HAP-1 (cell line): ENCODE measurements around the gene EFCAB13.
A peak's percentile ranks its signal among the peaks of the same experiment; 100 is the strongest.

Experiments
- DNase-seq, 2 experiments: peaks; one replicate each; pipeline ENCODE4 v3.0.0-alpha.2; 2016 to 2020; ENCODE audit warnings: low spot score in 2 of 2
- H3K27me3 ChIP-seq: fragments of 250-450 bp; sonication (Bioruptor Pico); 2 replicates; pipeline ENCODE4 v1.5.1; 2020; ENCODE audit warnings: low read depth, mild to moderate bottlenecking, moderate library complexity
- H3K36me3 ChIP-seq: fragments of 250-450 bp; sonication (Bioruptor Pico); replicated peaks from 2 replicates; pipeline ENCODE4 v1.5.1; 2020; ENCODE audit warnings: mild to moderate bottlenecking
- H3K4me1 ChIP-seq: fragments of 250-450 bp; sonication (Bioruptor Pico); 2 replicates; pipeline ENCODE4 v1.5.1; 2020; ENCODE audit warnings: mild to moderate bottlenecking
- H3K4me3 ChIP-seq: fragments of 250-450 bp; sonication (Bioruptor Pico); 2 replicates; pipeline ENCODE4 v1.5.1; 2020; ENCODE audit warnings: mild to moderate bottlenecking, moderate library complexity
- H3K9me3 ChIP-seq: fragments of 250-450 bp; sonication (Bioruptor Pico); 2 replicates; pipeline ENCODE4 v1.5.1; 2020; ENCODE audit warnings: mild to moderate bottlenecking, moderate library complexity
- in situ Hi-C: fragments of 300-500 bp; cut with MboI; formaldehyde crosslinking; loops from 3 replicates; pipeline ENCODE4 v1.14.3; 2020; ENCODE audit warnings: low sequenced_read_pairs, inconsistent platforms, mixed read lengths

Gene EFCAB13

DNA sequence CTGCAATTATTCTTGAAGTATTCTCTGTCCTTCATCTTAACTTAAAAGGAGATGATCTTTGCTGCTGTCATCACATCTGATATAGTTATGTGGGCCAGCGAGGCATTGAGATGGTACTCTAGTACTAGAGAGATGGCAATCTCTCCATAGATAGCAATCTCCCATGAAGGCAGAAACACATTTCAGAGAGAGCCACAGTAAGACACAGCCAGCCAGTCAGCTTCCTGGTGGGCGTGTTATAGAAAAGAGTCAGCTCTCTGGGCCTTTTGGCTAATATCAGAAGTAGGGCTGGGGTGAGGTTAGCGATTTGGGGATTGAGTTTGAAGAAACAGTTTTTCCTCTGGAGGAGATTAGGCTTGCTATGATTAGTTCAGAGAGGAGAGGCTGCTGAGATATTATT is 22.6 kb upstream of the EFCAB13 start:
- H3K27me3 ChIP-seq: no peaks in the 10 kb centered on the region
- H3K36me3 ChIP-seq: no peaks in the 10 kb centered on the region
- no peak for DNase-seq
- H3K4me3 ChIP-seq: no peak overlapping the region
- 0 out of 2 replicates have a peak, but pooled peaks cover 2% of the 10 kb centered on the region for H3K9me3 ChIP-seq
- in situ Hi-C loops: no loop called here
- H3K4me1 ChIP-seq: no peaks in the 10 kb centered on the region

DNA sequence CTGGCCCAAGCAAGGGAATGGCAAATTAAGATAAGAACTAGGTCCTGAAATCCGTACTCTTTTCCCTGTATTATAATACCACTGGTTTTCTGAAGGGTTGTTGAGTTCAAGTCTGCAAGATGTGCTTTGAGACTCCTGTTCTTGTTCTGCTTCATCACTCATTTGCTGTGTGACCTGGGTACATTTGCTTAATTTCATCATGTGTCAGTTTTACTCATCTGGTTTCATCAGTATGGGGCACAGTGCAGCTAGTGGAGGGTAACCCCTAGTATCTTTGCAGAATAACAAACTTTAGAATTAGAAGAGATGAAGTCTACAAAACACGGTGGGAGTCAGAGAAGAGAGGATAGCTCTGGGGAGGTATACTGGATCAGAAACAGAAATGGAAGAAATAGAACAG is 21.9 kb upstream of the EFCAB13 start:
- in situ Hi-C loops: no loop called here
- no peaks in the 10 kb centered on the region for H3K4me1 ChIP-seq
- no peaks in the 10 kb centered on the region for H3K27me3 ChIP-seq
- H3K4me3 ChIP-seq: no peak overlapping the region
- no peaks in the 10 kb centered on the region for H3K36me3 ChIP-seq
- H3K9me3 ChIP-seq: 0 out of 2 replicates have a peak, but pooled peaks cover 2% of the 10 kb centered on the region
- DNase-seq: no peak

DNA sequence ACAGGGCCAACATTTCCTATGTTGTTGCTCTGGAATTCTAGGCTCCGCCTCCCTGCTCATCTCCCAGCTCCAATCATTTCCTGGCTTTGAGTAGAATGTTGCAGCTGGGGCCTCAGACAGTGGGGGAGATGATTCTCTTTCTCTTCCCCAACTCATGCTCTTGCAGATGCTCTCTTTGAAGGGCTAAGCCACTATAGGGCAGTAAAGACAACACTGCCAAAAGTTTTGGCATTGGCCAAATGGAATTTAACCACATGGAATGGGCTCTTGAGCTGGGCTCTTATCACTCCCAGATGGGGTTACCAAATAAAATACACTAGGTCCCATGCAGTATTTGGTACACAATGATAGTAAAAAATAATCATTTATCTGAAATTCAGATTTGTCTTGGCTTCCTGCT is 19.6 kb upstream of the EFCAB13 start:
- Histone ChIP-seq H3K4me1 (no peaks in the 10 kb centered on the region), H3K4me3 (no peak overlapping the region), H3K27me3 (no peaks in the 10 kb centered on the region), H3K36me3 (no peaks in the 10 kb centered on the region), H3K9me3 (0 out of 2 replicates have a peak, but pooled peaks cover 2% of the 10 kb centered on the region)
- in situ Hi-C loops: no loop called here
- no peak for DNase-seq

GRCh38 chr17:47305302-47305923 is 18.3 kb upstream of the EFCAB13 start:
- H3K36me3 ChIP-seq: no peaks in the 10 kb centered on the region
- H3K27me3 ChIP-seq: no peaks in the 10 kb centered on the region
- in situ Hi-C loops: no loop called here
- no peak overlapping the region for H3K4me3 ChIP-seq
- DNase-seq: no peak
- H3K9me3 ChIP-seq: 0 out of 2 replicates have a peak, but pooled peaks cover 2% of the 10 kb centered on the region
- H3K4me1 ChIP-seq: no peaks in the 10 kb centered on the region

DNA sequence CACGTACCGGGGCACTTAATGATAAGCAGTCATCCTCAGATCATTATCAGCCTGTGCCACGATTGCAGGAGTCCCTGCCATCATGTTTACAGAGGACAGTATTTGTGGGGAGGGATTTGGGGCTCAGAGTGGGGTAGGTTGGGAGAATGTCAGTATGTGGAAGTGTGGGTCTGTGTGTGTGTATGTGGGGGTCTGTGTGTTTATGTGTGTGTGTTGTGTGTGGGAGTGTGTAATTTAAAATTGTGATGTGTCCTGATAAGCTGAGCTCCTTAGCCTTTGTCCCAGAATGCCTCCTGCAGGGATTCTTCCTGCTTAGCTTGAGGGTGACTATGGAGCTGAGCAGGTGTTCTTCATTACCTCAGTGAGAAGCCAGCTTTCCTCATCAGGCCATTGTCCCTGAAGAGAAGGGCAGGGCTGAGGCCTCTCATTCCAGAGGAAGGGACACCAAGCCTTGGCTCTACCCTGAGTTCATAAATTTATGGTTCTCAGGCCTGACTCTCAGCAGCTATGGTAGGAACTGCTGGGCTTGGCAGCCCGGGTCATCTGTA is 13.5 kb upstream of the EFCAB13 start:
- Histone ChIP-seq H3K4me3 (no peak overlapping the region), H3K27me3 (no peaks in the 10 kb centered on the region), H3K9me3 (no peaks in the 10 kb centered on the region), H3K36me3 (no peaks in the 10 kb centered on the region), H3K4me1 (no peaks in the 10 kb centered on the region)
- no peak for DNase-seq
- in situ Hi-C loops: loop anchor here (5.0 kb wide), 1 partner anchor 78 kb away; no protein-coding TSS in a partner anchor

DNA sequence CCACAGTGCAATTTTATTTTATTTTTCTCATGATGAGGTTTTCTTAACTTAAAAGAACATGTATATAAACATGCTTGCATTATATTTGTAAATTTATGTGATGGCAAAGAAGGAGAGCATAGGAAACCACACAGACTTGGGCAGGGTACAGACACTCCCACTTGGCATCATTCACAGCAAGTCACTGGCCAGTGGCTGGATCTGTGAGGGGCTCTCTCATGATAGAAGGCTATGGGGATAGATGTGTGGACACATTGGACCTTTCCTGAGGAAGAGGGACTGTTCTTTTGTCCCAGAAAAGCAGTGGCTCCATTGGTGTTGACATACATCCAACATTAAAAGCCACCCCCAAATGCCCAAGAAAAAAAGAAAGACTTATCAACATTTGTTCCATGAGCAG is 12.3 kb upstream of the EFCAB13 start:
- Histone ChIP-seq H3K4me3 (no peak overlapping the region), H3K9me3 (no peaks in the 10 kb centered on the region), H3K27me3 (no peaks in the 10 kb centered on the region), H3K36me3 (no peaks in the 10 kb centered on the region), H3K4me1 (no peaks in the 10 kb centered on the region; the same call in 1 of the 2 replicates)
- in situ Hi-C loops: loop anchor here (5.0 kb wide), 1 partner anchor 79 kb away; no protein-coding TSS in a partner anchor
- no peak for DNase-seq

- peak; percentile 46 to 75 for DNase-seq
- Histone ChIP-seq H3K36me3 (no peaks in the 10 kb centered on the region), H3K4me3 (no peak overlapping the region), H3K27me3 (no peaks in the 10 kb centered on the region), H3K4me1 (no peaks in the 10 kb centered on the region; the same call in 1 of the 2 replicates), H3K9me3 (no peaks in the 10 kb centered on the region)
- in situ Hi-C loops: no loop called here
Measured at GRCh38 chr17:47315451-47316266, 8.1 kb upstream of the EFCAB13 start.

- DNase-seq: no peak
- no peaks in the 10 kb centered on the region; the same call in 1 of the 2 replicates for H3K4me1 ChIP-seq
- H3K27me3 ChIP-seq: no peaks in the 10 kb centered on the region
- no peaks in the 10 kb centered on the region for H3K36me3 ChIP-seq
- H3K4me3 ChIP-seq: no peak overlapping the region
- in situ Hi-C loops: no loop called here
- peaks cover 4% of the 10 kb centered on the region for H3K9me3 ChIP-seq
Measured at GRCh38 chr17:47316311-47316710, 7.4 kb upstream of the EFCAB13 start.

DNA sequence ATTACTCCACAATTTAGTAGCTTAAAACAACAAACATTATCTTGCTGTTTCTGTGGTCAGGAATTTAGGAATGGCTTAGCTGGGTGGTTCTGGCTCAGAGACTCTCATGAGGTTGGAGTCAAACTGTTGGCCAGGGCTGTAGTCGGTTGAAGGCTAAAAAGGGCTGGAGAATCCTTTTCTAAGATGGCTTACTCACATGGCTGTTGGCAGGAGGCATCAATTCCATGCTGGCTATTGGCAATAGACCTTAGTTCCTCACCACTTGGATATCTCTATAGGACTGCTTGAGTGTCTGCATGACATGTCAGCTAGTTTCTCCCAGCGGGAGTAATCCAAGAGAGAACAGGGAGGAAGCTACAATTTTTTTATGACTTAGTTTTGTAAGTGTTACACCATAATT is 6.6 kb upstream of the EFCAB13 start:
- Histone ChIP-seq H3K36me3 (no peaks in the 10 kb centered on the region), H3K4me1 (no peaks in the 10 kb centered on the region; the same call in 1 of the 2 replicates), H3K4me3 (no peak overlapping the region), H3K27me3 (no peaks in the 10 kb centered on the region), H3K9me3 (peaks cover 5% of the 10 kb centered on the region)
- in situ Hi-C loops: no loop called here
- no peak for DNase-seq

GRCh38 chr17:47318197-47318918 is 5.4 kb upstream of the EFCAB13 start:
- in situ Hi-C loops: no loop called here

DNA sequence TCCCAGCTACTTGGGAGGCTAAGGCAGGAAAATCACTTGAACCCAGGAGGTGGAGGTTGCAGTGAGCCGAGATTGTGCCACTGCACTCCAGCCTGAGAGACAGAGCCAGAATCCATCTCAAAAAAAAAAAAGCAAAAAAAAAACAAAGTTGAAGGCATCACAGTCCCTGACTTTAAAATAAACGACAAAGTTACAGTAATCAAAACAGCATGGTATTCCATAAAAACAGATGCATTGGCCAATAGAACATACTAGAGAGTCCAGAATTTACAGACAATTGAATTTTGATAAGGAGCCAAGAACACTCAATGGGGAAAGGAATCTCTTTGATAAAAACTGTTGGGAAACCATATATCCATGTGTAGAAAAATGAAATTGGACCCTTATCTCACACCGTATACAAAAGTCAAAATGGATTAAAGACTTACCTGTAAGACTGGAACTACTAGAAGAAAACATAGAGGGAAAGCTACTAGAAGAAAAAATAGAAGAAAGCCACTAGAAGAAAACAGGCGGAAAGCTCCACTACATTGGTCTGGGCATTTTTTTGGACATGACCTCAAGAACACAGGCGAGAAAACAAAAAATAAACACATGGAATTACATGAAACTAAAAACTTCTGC is 2.8 kb upstream of the EFCAB13 start:
- in situ Hi-C loops: no loop called here
- H3K36me3 ChIP-seq: no peaks in the 10 kb centered on the region
- no peak for DNase-seq
- H3K9me3 ChIP-seq: peaks cover 8% of the 10 kb centered on the region
- H3K27me3 ChIP-seq: no peaks in the 10 kb centered on the region
- no peak overlapping the region for H3K4me3 ChIP-seq
- H3K4me1 ChIP-seq: no peaks in the 10 kb centered on the region

More at GRCh38 chr17:47318197-47318918, 5.4 kb upstream of the EFCAB13 start:
- Histone ChIP-seq H3K4me1 (no peaks in the 10 kb centered on the region; the same call in 1 of the 2 replicates), H3K9me3 (peaks cover 7% of the 10 kb centered on the region), H3K36me3 (no peaks in the 10 kb centered on the region), H3K27me3 (no peaks in the 10 kb centered on the region), H3K4me3 (no peak overlapping the region)
- DNase-seq: no peak

DNA sequence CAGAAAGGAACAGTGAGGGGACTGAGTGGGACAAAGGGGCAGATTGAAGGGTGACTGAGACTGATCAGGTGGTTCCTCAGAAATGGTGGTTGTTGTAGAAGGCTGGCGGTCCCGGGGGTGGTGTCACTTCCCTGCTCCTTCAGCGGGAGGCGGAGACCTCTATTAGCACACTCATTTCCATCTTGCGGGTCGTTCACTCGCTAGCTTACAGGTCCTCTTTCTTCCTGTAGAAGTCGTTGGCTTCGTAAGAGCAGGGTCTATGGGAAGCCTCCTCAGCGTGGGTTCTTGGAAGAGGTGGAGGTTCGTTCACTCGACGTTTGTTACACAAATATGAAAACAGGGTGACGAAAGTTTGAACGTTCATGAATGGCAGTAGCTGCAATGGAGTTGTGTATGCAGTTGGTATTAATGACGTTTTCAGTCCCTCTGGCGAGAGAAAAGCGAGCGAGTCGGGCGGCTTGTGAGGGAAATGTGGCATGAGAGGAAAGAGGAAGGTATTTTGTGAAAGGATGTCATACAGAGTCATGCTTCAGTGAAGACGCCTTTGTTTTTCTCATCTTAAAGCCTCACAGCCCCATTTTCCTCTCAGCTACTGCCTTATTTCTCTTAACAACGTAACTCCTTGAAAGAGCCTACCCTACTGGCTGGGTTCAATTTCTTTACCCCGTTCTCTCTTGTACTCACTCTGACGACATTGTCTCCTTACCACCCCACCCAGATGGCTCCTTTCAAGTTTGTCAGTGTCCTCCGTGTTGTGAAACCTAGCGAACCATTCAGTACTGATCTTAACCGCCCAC is 667 bp downstream of the EFCAB13 start:
- no peak for DNase-seq
- in situ Hi-C loops: no loop called here
- no peaks in the 10 kb centered on the region for H3K27me3 ChIP-seq

More for the DNA sequence above, 667 bp downstream of the EFCAB13 start:
- H3K9me3 ChIP-seq: peaks cover 8% of the 10 kb centered on the region
- H3K36me3 ChIP-seq: no peaks in the 10 kb centered on the region
- H3K4me3 ChIP-seq: no peak overlapping the region
- H3K4me1 ChIP-seq: no peaks in the 10 kb centered on the region
